ENCODE data around the gene SLFN12L.
"Not testable (repeated sequence)": the region's sequence is repeated elsewhere in the genome, so short reads cannot be mapped to it uniquely, and the experiment has no call there.

Gene SLFN12L

DNA sequence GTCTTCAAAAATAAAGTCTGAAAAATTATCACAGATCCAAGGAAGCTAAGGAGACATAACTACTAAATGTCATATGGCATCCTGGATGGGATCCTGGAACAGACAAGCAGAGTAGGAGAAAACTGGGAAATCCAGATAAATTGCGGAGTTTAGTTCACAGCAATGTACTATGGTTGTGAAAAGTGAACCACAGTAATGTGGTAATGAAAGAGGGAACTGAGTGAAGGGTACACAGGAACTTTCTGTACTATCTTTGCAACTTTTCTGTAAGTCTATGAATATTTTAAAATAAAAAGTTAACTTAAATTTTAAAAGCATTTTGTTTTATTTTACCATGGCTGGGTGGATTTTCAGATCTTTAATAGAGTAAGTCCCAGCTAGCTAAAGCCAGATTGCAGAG, 16.3 kb downstream of the SLFN12L start (continued):
- no peak for TF ChIP-seq SNAI2 (CRISPR knock-in tag; IDR thresholded peaks at IDR 0.05)

DNA sequence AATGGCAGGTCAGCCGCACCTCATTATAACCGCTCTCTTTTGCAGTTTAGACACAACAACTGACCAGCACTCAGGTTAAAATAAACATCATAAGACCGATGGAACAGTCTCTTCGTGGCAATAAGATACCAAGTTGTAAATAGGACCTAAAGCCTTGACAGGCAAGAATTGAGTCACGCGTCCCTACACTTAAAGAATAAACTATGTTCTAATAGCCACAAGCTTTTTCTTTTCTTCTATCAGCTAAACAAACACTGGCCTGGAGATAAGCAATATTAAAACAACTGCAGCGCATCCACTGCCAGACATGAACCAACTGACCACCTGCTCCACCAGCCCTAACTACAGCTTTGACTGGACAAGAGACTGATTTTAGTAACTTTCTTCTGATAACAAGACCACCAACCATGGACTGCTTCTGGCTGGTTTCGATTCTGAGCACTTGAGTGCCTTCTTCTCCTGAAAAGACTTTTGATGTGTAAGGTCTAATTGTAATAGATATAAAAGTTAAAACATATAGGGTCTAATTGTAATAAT, 17.5 kb downstream of the SLFN12L start:
- no peak for TF ChIP-seq ARNTL (CRISPR knock-in tag; IDR thresholded peaks at IDR 0.05; ENCODE audit: borderline replicate concordance, low read depth)
- no peak for TF ChIP-seq ZNF8 (CRISPR knock-in tag; IDR thresholded peaks at IDR 0.05)
- TF ChIP-seq CSDC2 (CRISPR knock-in tag; IDR thresholded peaks at IDR 0.05) = no peak
- no peak for TF ChIP-seq ZNF565 (CRISPR knock-in tag; conservative IDR thresholded peaks at IDR 0.05; ENCODE audit: low read depth)
- no peak for TF ChIP-seq ZC3H10 (CRISPR knock-in tag; IDR thresholded peaks at IDR 0.05)
- TF ChIP-seq, protein P1, sequence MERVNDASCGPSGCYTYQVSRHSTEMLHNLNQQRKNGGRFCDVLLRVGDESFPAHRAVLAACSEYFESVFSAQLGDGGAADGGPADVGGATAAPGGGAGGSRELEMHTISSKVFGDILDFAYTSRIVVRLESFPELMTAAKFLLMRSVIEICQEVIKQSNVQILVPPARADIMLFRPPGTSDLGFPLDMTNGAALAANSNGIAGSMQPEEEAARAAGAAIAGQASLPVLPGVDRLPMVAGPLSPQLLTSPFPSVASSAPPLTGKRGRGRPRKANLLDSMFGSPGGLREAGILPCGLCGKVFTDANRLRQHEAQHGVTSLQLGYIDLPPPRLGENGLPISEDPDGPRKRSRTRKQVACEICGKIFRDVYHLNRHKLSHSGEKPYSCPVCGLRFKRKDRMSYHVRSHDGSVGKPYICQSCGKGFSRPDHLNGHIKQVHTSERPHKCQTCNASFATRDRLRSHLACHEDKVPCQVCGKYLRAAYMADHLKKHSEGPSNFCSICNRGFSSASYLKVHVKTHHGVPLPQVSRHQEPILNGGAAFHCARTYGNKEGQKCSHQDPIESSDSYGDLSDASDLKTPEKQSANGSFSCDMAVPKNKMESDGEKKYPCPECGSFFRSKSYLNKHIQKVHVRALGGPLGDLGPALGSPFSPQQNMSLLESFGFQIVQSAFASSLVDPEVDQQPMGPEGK (CRISPR knock-in tag; IDR thresholded peaks at IDR 0.05; ENCODE audit: borderline replicate concordance) = no peak
- no peak for TF ChIP-seq TCF4 (CRISPR knock-in tag; IDR thresholded peaks at IDR 0.05; ENCODE audit: borderline replicate concordance)
- TF ChIP-seq ZFP30 (CRISPR knock-in tag; IDR thresholded peaks at IDR 0.05) = no peak
- TF ChIP-seq, protein P2, sequence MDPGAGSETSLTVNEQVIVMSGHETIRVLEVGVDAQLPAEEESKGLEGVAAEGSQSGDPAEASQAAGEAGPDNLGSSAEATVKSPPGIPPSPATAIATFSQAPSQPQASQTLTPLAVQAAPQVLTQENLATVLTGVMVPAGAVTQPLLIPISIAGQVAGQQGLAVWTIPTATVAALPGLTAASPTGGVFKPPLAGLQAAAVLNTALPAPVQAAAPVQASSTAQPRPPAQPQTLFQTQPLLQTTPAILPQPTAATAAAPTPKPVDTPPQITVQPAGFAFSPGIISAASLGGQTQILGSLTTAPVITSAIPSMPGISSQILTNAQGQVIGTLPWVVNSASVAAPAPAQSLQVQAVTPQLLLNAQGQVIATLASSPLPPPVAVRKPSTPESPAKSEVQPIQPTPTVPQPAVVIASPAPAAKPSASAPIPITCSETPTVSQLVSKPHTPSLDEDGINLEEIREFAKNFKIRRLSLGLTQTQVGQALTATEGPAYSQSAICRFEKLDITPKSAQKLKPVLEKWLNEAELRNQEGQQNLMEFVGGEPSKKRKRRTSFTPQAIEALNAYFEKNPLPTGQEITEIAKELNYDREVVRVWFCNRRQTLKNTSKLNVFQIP (CRISPR knock-in tag; IDR thresholded peaks at IDR 0.05; ENCODE audit: borderline replicate concordance, low read depth) = no peak
- no peak for TF ChIP-seq ZFP3 (CRISPR knock-in tag; IDR thresholded peaks at IDR 0.05)
- no peak for TF ChIP-seq ZNF70 (CRISPR knock-in tag; IDR thresholded peaks at IDR 0.05)
- no peak for TF ChIP-seq TOX (CRISPR knock-in tag; IDR thresholded peaks at IDR 0.05; ENCODE audit: borderline replicate concordance)
- no peak for TF ChIP-seq BACH2 (CRISPR knock-in tag; IDR thresholded peaks at IDR 0.05; ENCODE audit: borderline replicate concordance)
- no peak for ATAC-seq

DNA sequence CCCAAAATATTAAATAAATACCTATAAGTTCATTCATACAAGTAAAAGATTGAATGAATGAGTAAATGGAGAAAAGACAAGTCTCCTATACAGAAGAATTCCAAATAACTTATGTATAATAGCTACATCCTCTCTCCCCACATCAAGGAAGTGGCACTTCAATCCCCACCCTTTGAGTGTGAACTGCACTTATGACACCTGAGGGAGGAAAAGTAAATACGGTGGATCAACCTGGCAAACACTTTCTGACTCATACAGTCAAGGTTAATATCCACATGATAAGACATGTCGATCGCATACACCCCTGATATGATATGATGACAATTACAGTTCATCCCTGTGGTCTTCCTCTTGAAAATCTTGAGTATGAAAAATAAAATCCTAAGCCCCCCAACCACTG, 18.0 kb downstream of the SLFN12L start:
- ATAC-seq = no peak
- TF ChIP-seq, protein P3, sequence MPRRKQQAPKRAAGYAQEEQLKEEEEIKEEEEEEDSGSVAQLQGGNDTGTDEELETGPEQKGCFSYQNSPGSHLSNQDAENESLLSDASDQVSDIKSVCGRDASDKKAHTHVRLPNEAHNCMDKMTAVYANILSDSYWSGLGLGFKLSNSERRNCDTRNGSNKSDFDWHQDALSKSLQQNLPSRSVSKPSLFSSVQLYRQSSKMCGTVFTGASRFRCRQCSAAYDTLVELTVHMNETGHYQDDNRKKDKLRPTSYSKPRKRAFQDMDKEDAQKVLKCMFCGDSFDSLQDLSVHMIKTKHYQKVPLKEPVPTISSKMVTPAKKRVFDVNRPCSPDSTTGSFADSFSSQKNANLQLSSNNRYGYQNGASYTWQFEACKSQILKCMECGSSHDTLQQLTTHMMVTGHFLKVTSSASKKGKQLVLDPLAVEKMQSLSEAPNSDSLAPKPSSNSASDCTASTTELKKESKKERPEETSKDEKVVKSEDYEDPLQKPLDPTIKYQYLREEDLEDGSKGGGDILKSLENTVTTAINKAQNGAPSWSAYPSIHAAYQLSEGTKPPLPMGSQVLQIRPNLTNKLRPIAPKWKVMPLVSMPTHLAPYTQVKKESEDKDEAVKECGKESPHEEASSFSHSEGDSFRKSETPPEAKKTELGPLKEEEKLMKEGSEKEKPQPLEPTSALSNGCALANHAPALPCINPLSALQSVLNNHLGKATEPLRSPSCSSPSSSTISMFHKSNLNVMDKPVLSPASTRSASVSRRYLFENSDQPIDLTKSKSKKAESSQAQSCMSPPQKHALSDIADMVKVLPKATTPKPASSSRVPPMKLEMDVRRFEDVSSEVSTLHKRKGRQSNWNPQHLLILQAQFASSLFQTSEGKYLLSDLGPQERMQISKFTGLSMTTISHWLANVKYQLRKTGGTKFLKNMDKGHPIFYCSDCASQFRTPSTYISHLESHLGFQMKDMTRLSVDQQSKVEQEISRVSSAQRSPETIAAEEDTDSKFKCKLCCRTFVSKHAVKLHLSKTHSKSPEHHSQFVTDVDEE (CRISPR knock-in tag; IDR thresholded peaks at IDR 0.05) = no peak
- no peak for TF ChIP-seq GLIS3 (CRISPR knock-in tag; IDR thresholded peaks at IDR 0.05)
- no peak for TF ChIP-seq BACH2 (CRISPR knock-in tag; IDR thresholded peaks at IDR 0.05; ENCODE audit: borderline replicate concordance)
- TF ChIP-seq TOX (CRISPR knock-in tag; IDR thresholded peaks at IDR 0.05; ENCODE audit: borderline replicate concordance) = no peak
- no peak for TF ChIP-seq TCF4 (CRISPR knock-in tag; IDR thresholded peaks at IDR 0.05; ENCODE audit: borderline replicate concordance)
- TF ChIP-seq ESRRG (CRISPR knock-in tag; IDR thresholded peaks at IDR 0.05) = no peak
- no peak for TF ChIP-seq ZFP3 (CRISPR knock-in tag; IDR thresholded peaks at IDR 0.05)
- TF ChIP-seq, protein P4, sequence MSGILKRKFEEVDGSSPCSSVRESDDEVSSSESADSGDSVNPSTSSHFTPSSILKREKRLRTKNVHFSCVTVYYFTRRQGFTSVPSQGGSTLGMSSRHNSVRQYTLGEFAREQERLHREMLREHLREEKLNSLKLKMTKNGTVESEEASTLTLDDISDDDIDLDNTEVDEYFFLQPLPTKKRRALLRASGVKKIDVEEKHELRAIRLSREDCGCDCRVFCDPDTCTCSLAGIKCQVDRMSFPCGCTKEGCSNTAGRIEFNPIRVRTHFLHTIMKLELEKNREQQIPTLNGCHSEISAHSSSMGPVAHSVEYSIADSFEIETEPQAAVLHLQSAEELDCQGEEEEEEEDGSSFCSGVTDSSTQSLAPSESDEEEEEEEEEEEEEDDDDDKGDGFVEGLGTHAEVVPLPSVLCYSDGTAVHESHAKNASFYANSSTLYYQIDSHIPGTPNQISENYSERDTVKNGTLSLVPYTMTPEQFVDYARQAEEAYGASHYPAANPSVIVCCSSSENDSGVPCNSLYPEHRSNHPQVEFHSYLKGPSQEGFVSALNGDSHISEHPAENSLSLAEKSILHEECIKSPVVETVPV (CRISPR knock-in tag; IDR thresholded peaks at IDR 0.05) = no peak
- no peak for TF ChIP-seq CSDC2 (CRISPR knock-in tag; IDR thresholded peaks at IDR 0.05)
- TF ChIP-seq ARNTL (CRISPR knock-in tag; IDR thresholded peaks at IDR 0.05; ENCODE audit: borderline replicate concordance, low read depth) = no peak
- no peak for TF ChIP-seq ZNF565 (CRISPR knock-in tag; conservative IDR thresholded peaks at IDR 0.05; ENCODE audit: low read depth)
- TF ChIP-seq, protein P2 (CRISPR knock-in tag; IDR thresholded peaks at IDR 0.05; ENCODE audit: borderline replicate concordance, low read depth) = no peak

DNA sequence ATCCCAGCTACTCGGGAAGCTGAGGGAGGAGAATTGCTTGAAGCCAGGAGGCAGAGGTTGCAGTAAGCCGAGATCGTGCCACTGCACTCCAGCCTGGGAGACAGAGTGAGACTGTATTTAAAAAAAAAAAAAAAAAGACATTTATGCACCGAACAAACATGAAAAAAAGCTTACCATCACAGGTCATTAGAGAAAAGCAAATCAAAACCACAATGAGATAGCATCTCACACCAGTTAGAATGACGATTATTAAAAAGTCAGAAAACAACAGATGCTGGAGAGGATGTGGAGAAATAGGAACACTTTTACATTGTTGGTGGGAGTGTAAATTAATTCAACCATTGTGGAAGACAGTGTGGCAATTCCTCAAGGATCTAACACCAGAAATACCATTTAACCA, 19.0 kb downstream of the SLFN12L start:
- not testable (repeated sequence) for ATAC-seq
